ENCODE results near the gene SSBP2.

DNA sequence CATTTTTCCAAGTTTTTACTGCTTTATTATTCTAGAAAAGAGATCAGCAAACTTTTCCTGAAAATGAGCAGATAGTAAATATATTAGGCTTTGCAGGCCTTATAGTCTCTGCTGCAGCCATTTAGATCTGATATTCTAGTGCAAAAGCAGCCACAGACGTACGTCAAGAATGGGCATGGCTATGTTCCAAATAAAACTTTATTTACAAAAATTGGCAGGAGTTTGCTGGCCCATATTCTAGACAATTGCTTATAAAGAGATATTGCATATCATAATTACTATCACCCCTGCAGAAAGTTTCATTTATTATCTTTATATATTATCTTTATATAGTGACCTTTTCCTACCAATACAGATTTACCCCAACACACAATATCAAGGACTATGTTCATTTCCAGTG is 195.0 kb downstream of the SSBP2 start:
- TF ChIP-seq POLR2A (IDR thresholded peaks at IDR 0.05): no peak
- TF ChIP-seq, protein P1, sequence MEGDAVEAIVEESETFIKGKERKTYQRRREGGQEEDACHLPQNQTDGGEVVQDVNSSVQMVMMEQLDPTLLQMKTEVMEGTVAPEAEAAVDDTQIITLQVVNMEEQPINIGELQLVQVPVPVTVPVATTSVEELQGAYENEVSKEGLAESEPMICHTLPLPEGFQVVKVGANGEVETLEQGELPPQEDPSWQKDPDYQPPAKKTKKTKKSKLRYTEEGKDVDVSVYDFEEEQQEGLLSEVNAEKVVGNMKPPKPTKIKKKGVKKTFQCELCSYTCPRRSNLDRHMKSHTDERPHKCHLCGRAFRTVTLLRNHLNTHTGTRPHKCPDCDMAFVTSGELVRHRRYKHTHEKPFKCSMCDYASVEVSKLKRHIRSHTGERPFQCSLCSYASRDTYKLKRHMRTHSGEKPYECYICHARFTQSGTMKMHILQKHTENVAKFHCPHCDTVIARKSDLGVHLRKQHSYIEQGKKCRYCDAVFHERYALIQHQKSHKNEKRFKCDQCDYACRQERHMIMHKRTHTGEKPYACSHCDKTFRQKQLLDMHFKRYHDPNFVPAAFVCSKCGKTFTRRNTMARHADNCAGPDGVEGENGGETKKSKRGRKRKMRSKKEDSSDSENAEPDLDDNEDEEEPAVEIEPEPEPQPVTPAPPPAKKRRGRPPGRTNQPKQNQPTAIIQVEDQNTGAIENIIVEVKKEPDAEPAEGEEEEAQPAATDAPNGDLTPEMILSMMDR (IDR thresholded peaks at IDR 0.05): no peak

Data from thyroid gland (tissue), 4 donors.